ENCODE measurements around the gene BCL2. TPM values are rescaled to one million over a fixed set of nuclear protein-coding genes. Genes with fewer than 3 reads are reported as not detected.

BCL2 gene
- total RNA-seq, 1 donor from 2014 or later, result 81.3 TPM

Other genes with a start within 250 kb of the BCL2 start
- gene KDSR, start 47.4 kb upstream of the BCL2 start, total RNA-seq, result 83.9 and 86.9 TPM in 2 replicates
- 50.8 and 62.1 TPM in 2 replicates for gene VPS4B, start 102.7 kb upstream of the BCL2 start, total RNA-seq
- not detected in 2 replicates for gene SERPINB5, start 157.2 kb upstream of the BCL2 start, total RNA-seq
- not detected in 2 replicates for gene SERPINB12, start 222.6 kb upstream of the BCL2 start, total RNA-seq

Measured in activated CD4-positive, alpha-beta T cell treated with anti-CD3 and anti-CD28 coated beads, Interleukin-2, amount 10 ng/mL, durations not matched to agents 24 days and 14 days (primary cell).